Measurements from ENCODE around the gene MYO1G. TPM values are rescaled to one million over a fixed set of nuclear protein-coding genes. Genes with fewer than 3 reads are reported as not detected.

MYO1G gene
- total and polyA plus RNA-seq, 4 donors: 11.9 to 76.8 (median 33.2) TPM

GRCh38 chr7:44965937-44966730 lies 12.7 kb downstream of the MYO1G start:
- WGBS, 2 donors: 95 to 96% methylated on average over 17 to 18 of the region's 18 CpGs
- peaks cover 0 to 11% (median 0%) of the 10 kb centered on the region in 3 donors for H3K27me3 ChIP-seq (ENCODE audit: control insufficient read depth in 3 of 3, insufficient read depth in 3 of 3, low read length in 2 of 3)
- no peak for TF ChIP-seq CTCF (IDR thresholded peaks at IDR 0.05; ENCODE audit: control extremely low read depth, extremely low read depth)
- no peak for DNase-seq
- no peak overlapping the region for H3K4me3 ChIP-seq
- H3K4me1 ChIP-seq (ENCODE audit: control insufficient read depth in 5 of 5, insufficient read depth in 5 of 5, low read length in 5 of 5): peaks cover 0 to 3% (median 0%) of the 10 kb centered on the region in 5 donors
- no peaks in the 10 kb centered on the region for H3K9me3 ChIP-seq (ENCODE audit: control insufficient read depth in 4 of 4, insufficient read depth in 3 of 4, low read length in 3 of 4)
- no peak overlapping the region for H3K27ac ChIP-seq (ENCODE audit: low read depth in 1 of 2, low read length in 1 of 2)
- H3K36me3 ChIP-seq (ENCODE audit: control insufficient read depth in 4 of 4, insufficient read depth in 4 of 4, low read length in 4 of 4): peaks cover 0 to 13% (median 0%) of the 10 kb centered on the region in 4 donors
- no peak for ATAC-seq (ENCODE audit: insufficient read depth, low FRiP score)
- H3K9ac ChIP-seq (ENCODE audit: insufficient read depth in 1 of 2, low read length in 2 of 2): no peak overlapping the region

- Histone ChIP-seq H3K27ac (ENCODE audit: low read depth in 1 of 2, low read length in 1 of 2) (no peak overlapping the region), H3K9ac (ENCODE audit: insufficient read depth in 1 of 2, low read length in 2 of 2) (no peak overlapping the region), H3K9me3 (ENCODE audit: control insufficient read depth in 4 of 4, insufficient read depth in 3 of 4, low read length in 3 of 4) (no peaks in the 10 kb centered on the region), H3K4me3 (no peak overlapping the region), H3K27me3 (ENCODE audit: control insufficient read depth in 3 of 3, insufficient read depth in 3 of 3, low read length in 2 of 3) (peaks cover 0 to 11% (median 0%) of the 10 kb centered on the region in 3 donors), H3K36me3 (ENCODE audit: control insufficient read depth in 4 of 4, insufficient read depth in 4 of 4, low read length in 4 of 4) (peaks cover 0 to 13% (median 0%) of the 10 kb centered on the region in 4 donors), H3K4me1 (ENCODE audit: control insufficient read depth in 5 of 5, insufficient read depth in 5 of 5, low read length in 5 of 5) (peaks cover 0 to 3% (median 0%) of the 10 kb centered on the region in 5 donors)
- no peak for TF ChIP-seq CTCF (IDR thresholded peaks at IDR 0.05; ENCODE audit: control extremely low read depth, extremely low read depth)
- WGBS, 2 donors: 96 to 98% methylated on average over 13 to 16 of the region's 16 CpGs
- no peak for ATAC-seq (ENCODE audit: insufficient read depth, low FRiP score)
- no peak for DNase-seq
Observed at GRCh38 chr7:44965441-44965903, 13.3 kb downstream of the MYO1G start.

GRCh38 chr7:44964831-44965440 lies 13.9 kb downstream of the MYO1G start:
- peaks cover 0 to 9% (median 0%) of the 10 kb centered on the region in 4 donors for H3K36me3 ChIP-seq (ENCODE audit: control insufficient read depth in 4 of 4, insufficient read depth in 4 of 4, low read length in 4 of 4)
- no peak for TF ChIP-seq CTCF (IDR thresholded peaks at IDR 0.05; ENCODE audit: control extremely low read depth, extremely low read depth)
- no peak overlapping the region for H3K9ac ChIP-seq (ENCODE audit: insufficient read depth in 1 of 2, low read length in 2 of 2)
- H3K4me3 ChIP-seq: no peak overlapping the region
- ATAC-seq (ENCODE audit: insufficient read depth, low FRiP score) (no peak), DNase-seq (no peak)
- H3K27ac ChIP-seq (ENCODE audit: low read depth in 1 of 2, low read length in 1 of 2): no peak overlapping the region
- peaks cover 0 to 3% (median 0%) of the 10 kb centered on the region in 5 donors for H3K4me1 ChIP-seq (ENCODE audit: control insufficient read depth in 5 of 5, insufficient read depth in 5 of 5, low read length in 5 of 5)
- no peaks in the 10 kb centered on the region for H3K9me3 ChIP-seq (ENCODE audit: control insufficient read depth in 4 of 4, insufficient read depth in 3 of 4, low read length in 3 of 4)
- 95 to 96% methylated on average over 12 to 13 of the region's 13 CpGs for WGBS, 2 donors
- H3K27me3 ChIP-seq (ENCODE audit: control insufficient read depth in 3 of 3, insufficient read depth in 3 of 3, low read length in 2 of 3): peaks cover 0 to 11% (median 0%) of the 10 kb centered on the region in 3 donors

Data from lung (tissue), 12 donors.